ENCODE results near the gene CSN2. TPM values are rescaled to one million over a fixed set of nuclear protein-coding genes. Genes with fewer than 3 reads are reported as not detected.

CSN2 gene
- total and polyA plus RNA-seq, 9 of the 15 experiments (the other 6 are each of a cell fraction or from before 2014, with no cell fraction given) = not detected

DNA sequence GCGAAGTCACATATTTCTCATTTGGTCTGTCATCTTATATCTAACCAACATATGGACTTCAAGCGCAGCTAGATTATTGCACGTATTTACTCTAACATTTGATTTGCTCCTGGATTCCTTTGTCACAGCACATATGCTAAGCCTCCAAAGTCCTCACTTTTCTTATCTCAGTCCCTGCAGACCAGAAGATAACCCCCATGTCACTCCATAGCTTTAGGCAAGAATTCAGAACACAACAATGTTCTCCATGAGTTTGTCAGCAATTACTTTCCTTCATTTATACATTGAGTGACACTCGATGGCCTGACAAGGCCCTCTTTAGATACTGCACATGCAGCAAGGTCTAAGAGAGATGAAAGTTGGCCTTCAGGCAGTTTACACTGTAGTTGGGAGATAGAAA, 25.5 kb upstream of the CSN2 start:
- FAIRE-seq (no peak), ATAC-seq (no peak), DNase-seq (ENCODE audit: extremely low read depth in 1 of 4, low spot score in 3 of 4) (no peak)
- no peaks in the 10 kb centered on the region for H4K20me1 ChIP-seq (replicated peaks; ENCODE audit: control insufficient read depth, insufficient read depth, low read length)
- no peaks in the 10 kb centered on the region for H3K79me2 ChIP-seq (ENCODE audit: control insufficient read depth, insufficient read depth, low read length)
- POLR2A ChIA-PET = no interaction called here
- no peaks in the 10 kb centered on the region for H3K9me1 ChIP-seq (ENCODE audit: control insufficient read depth, insufficient read depth, low read length)
- H3K4me3 ChIP-seq = no peak overlapping the region
- H3K27ac ChIP-seq (ENCODE audit: extremely low read depth, low read depth, low read length) = no peak overlapping the region
- intact Hi-C loops (cut with micrococcal nuclease) (no loop called here), in situ Hi-C loops (cut with MboI) (no loop called here)
- no peak overlapping the region for H3K9ac ChIP-seq (ENCODE audit: insufficient read depth in 1 of 2, low read depth in 2 of 2, low read length in 2 of 2)
- H3K9me3 ChIP-seq (replicated peaks; ENCODE audit: control insufficient read depth, insufficient read depth, low read depth, low read length) = no peaks in the 10 kb centered on the region
- CTCF ChIA-PET (ENCODE audit: low intra/inter-chr PET ratio) = no interaction called here
- H3K4me2 ChIP-seq (ENCODE audit: insufficient read depth, low read length) = no peak overlapping the region
- no TSS peak for BruUV-seq (replicated peaks)
- TF ChIP-seq ZHX1 (conservative IDR thresholded peaks at IDR 0.05; ENCODE audit: low read length) = no peak
- TF ChIP-seq ZKSCAN8 (CRISPR knock-in tag; IDR thresholded peaks at IDR 0.05) = no peak
- no peak for TF ChIP-seq ZNF57 (CRISPR knock-in tag; IDR thresholded peaks at IDR 0.05)
- no peak for TF ChIP-seq IFI16 (CRISPR knock-in tag; IDR thresholded peaks at IDR 0.05)
- TF ChIP-seq MBD2 (IDR thresholded peaks at IDR 0.05; ENCODE audit: borderline replicate concordance, low read depth) = no peak
- no peak for TF ChIP-seq SMARCB1 (IDR thresholded peaks at IDR 0.05; ENCODE audit: insufficient read length, low read depth)
- no peak for TF ChIP-seq HBP1 (CRISPR knock-in tag; IDR thresholded peaks at IDR 0.05)
- no peak for TF ChIP-seq YBX1 (IDR thresholded peaks at IDR 0.05)
- TF ChIP-seq SIN3A (IDR thresholded peaks at IDR 0.05; ENCODE audit: borderline replicate concordance in 2 of 2, control insufficient read depth in 1 of 2, low read depth in 2 of 2, low read length in 2 of 2) = no peak
- H3K36me3 ChIP-seq (ENCODE audit: control insufficient read depth, insufficient read depth, low read length) = no peaks in the 10 kb centered on the region
- no peaks in the 10 kb centered on the region for H3K4me1 ChIP-seq (replicated peaks in 1 of 2; ENCODE audit: control insufficient read depth in 2 of 2, insufficient read depth in 2 of 2, low read length in 2 of 2)
- H3K27me3 ChIP-seq (ENCODE audit: control insufficient read depth in 2 of 2, insufficient read depth in 2 of 2, low read length in 2 of 2) = no peaks in the 10 kb centered on the region
- H2AFZ ChIP-seq (ENCODE audit: low read depth, low read length) = no peak overlapping the region
- 2% methylated on average over 4 of the region's 4 CpGs for WGBS (ENCODE audit: insufficient coverage, low coverage, missing lambda C conversion rate)
